ENCODE data around the gene INPP5D. TPM values are rescaled to one million over a fixed set of nuclear protein-coding genes. Genes with fewer than 3 reads are reported as not detected.

INPP5D gene
- total RNA-seq, 1 experiment from 2014 or later = 12.7 TPM

DNA sequence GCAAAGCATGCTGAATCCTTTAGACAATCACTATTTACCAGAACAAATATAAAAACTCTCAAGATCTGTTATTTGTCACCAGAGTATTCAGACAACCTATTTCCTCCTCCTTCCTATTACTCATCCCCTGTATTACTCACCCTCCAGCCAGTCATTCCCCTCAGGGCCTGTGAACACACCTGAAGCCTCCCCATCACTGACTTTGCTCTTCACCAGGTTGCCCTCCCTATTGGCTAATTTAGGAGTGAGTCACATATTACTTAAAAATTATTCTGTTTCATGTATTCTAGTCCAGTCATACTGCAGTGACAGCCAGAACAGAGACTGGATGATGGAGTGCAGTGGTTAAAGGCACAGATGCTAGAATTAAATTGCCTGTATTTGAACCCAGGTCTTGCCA, 187.6 kb downstream of the INPP5D start:
- TF ChIP-seq, protein P1, sequence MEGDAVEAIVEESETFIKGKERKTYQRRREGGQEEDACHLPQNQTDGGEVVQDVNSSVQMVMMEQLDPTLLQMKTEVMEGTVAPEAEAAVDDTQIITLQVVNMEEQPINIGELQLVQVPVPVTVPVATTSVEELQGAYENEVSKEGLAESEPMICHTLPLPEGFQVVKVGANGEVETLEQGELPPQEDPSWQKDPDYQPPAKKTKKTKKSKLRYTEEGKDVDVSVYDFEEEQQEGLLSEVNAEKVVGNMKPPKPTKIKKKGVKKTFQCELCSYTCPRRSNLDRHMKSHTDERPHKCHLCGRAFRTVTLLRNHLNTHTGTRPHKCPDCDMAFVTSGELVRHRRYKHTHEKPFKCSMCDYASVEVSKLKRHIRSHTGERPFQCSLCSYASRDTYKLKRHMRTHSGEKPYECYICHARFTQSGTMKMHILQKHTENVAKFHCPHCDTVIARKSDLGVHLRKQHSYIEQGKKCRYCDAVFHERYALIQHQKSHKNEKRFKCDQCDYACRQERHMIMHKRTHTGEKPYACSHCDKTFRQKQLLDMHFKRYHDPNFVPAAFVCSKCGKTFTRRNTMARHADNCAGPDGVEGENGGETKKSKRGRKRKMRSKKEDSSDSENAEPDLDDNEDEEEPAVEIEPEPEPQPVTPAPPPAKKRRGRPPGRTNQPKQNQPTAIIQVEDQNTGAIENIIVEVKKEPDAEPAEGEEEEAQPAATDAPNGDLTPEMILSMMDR (conservative IDR thresholded peaks at IDR 0.05) = no peak
- Histone ChIP-seq H3K9ac (ENCODE audit: extremely low read depth, insufficient read length, low read length) (no peak overlapping the region), H2BK120ac (ENCODE audit: low read depth, low read length, poor library complexity, severe bottlenecking) (no peak overlapping the region), H4K8ac (replicated peaks; ENCODE audit: insufficient read length, low read depth, low read length) (no peak overlapping the region), H3K27me3 (ENCODE audit: insufficient read depth, low read length) (no peaks in the 10 kb centered on the region), H3K23me2 (ENCODE audit: insufficient read length, low read depth, low read length, poor library complexity, severe bottlenecking) (peaks cover 6% of the 10 kb centered on the region), H2BK12ac (ENCODE audit: insufficient read length, low read depth, low read length) (no peak overlapping the region), H3K4me2 (ENCODE audit: insufficient read depth, insufficient read length, low read length) (no peak overlapping the region), H3K27ac (ENCODE audit: insufficient read length, low read depth, low read length) (no peak overlapping the region), H4K5ac (ENCODE audit: insufficient read length, low read depth, low read length) (no peak overlapping the region), H2AK5ac (ENCODE audit: insufficient read length, low read length) (no peak overlapping the region), H4K20me1 (ENCODE audit: control insufficient read depth, insufficient read depth, insufficient read length) (no peaks in the 10 kb centered on the region), H2AFZ (ENCODE audit: low read length) (no peak overlapping the region), H3K23ac (ENCODE audit: insufficient read length, low read depth, low read length) (no peak overlapping the region), H2BK5ac (ENCODE audit: insufficient read length, low read length) (no peak overlapping the region), H3K56ac (ENCODE audit: insufficient read length, low read depth, low read length) (no peak overlapping the region), H2BK15ac (ENCODE audit: low read depth, low read length) (no peak overlapping the region), H4K91ac (ENCODE audit: insufficient read length, low read depth, low read length) (no peak overlapping the region), H3K14ac (ENCODE audit: insufficient read depth, low read length) (no peak overlapping the region), H2BK20ac (ENCODE audit: low read depth, low read length, poor library complexity, severe bottlenecking) (no peak overlapping the region), H3T11ph (ENCODE audit: low read length) (no peak overlapping the region), H3K4me1 (ENCODE audit: insufficient read depth, low read length) (no peaks in the 10 kb centered on the region), H3K18ac (ENCODE audit: insufficient read length, low read depth, low read length) (no peak overlapping the region), H3K4ac (ENCODE audit: low read depth, low read length) (no peak overlapping the region), H3K79me1 (ENCODE audit: insufficient read depth, low read depth, low read length, poor library complexity, severe bottlenecking) (peaks cover 5% of the 10 kb centered on the region), H3K79me2 (ENCODE audit: insufficient read depth, low read length) (peaks cover 7% of the 10 kb centered on the region; the same call in 1 of the 2 replicates), H3K9me3 (ENCODE audit: control insufficient read depth, low read depth, low read length) (peaks cover 7% of the 10 kb centered on the region)
- Mint-ChIP-seq H3K27ac (no peak overlapping the region), H3K27me3 (ENCODE audit: low read depth) (peaks cover 5% of the 10 kb centered on the region), H3K4me1 (peaks cover under 1 to 2% of the 10 kb centered on the region in 2 experiments), H3K36me3 (ENCODE audit: insufficient read depth in 1 of 3, low read depth in 3 of 3) (peaks cover 8 to 15% (median 9%) of the 10 kb centered on the region in 3 experiments; a peak in 6 of 7 replicates), H3K9me3 (peaks cover 12 to 18% of the 10 kb centered on the region in 2 experiments), H3K4me3 (no peak overlapping the region)
- DNase-seq = no peak
